Activated CD8-positive, alpha-beta memory T cell treated with anti-CD3 and anti-CD28 coated beads for 48 hours (primary cell): ENCODE results near the gene LMOD2.

Source experiments
- DNase-seq, 3 experiments: peaks; one replicate each; pipeline ENCODE4 v3.0.0-alpha.2; 2020; ENCODE audit warnings: low read depth in 2 of 3, low spot score in 2 of 3

Gene LMOD2

GRCh38 chr7:123712619-123713018 is 57.0 kb downstream of the LMOD2 start:
- no peak for DNase-seq
